ENCODE data around the gene CELF1.

- no peak for TF ChIP-seq CTCF (IDR thresholded peaks at IDR 0.05)
- TF ChIP-seq ZFX (IDR thresholded peaks at IDR 0.05; ENCODE audit: borderline replicate concordance) = no peak
Observed at GRCh38 chr11:47538741-47539565, 14.0 kb downstream of the CELF1 start.

Data from 22Rv1 (cell line).